ENCODE measurements around the gene ABHD1.

Gene ABHD1

GRCh38 chr2:27174638-27175037, 51.0 kb downstream of the ABHD1 start:
- no peak for TF ChIP-seq FOXP2 (optimal IDR thresholded peaks at IDR 0.05; ENCODE audit: borderline replicate concordance, extremely low read depth, extremely low read length, insufficient read depth)
- no peak for TF ChIP-seq TAF1 (IDR thresholded peaks at IDR 0.05; ENCODE audit: borderline replicate concordance, insufficient read depth, low read length)
- no peak for TF ChIP-seq REST (IDR thresholded peaks at IDR 0.05; ENCODE audit: insufficient read depth in 1 of 2, low read depth in 2 of 2, low read length in 2 of 2)
- no peak for TF ChIP-seq POLR2AphosphoS5 (IDR thresholded peaks at IDR 0.05; ENCODE audit: low read depth, low read length)
- TF ChIP-seq SIN3A (IDR thresholded peaks at IDR 0.05; ENCODE audit: borderline replicate concordance, insufficient read depth, low read length): no peak

GRCh38 chr2:27175330-27175729, 51.7 kb downstream of the ABHD1 start:
- TF ChIP-seq TAF1 (IDR thresholded peaks at IDR 0.05; ENCODE audit: borderline replicate concordance, insufficient read depth, low read length): no peak

- TF ChIP-seq TAF1 (IDR thresholded peaks at IDR 0.05; ENCODE audit: borderline replicate concordance, insufficient read depth, low read length): no peak
- TF ChIP-seq POLR2AphosphoS5 (IDR thresholded peaks at IDR 0.05; ENCODE audit: low read depth, low read length): no peak
- TF ChIP-seq SIN3A (IDR thresholded peaks at IDR 0.05; ENCODE audit: borderline replicate concordance, insufficient read depth, low read length): no peak
- no peak for TF ChIP-seq FOXP2 (optimal IDR thresholded peaks at IDR 0.05; ENCODE audit: borderline replicate concordance, extremely low read depth, extremely low read length, insufficient read depth)
- TF ChIP-seq REST (IDR thresholded peaks at IDR 0.05; ENCODE audit: insufficient read depth in 1 of 2, low read depth in 2 of 2, low read length in 2 of 2): no peak
Observed at GRCh38 chr2:27177441-27178351, 54.1 kb downstream of the ABHD1 start.

- TF ChIP-seq POLR2AphosphoS5 (IDR thresholded peaks at IDR 0.05; ENCODE audit: low read depth, low read length) (no peak), TAF1 (IDR thresholded peaks at IDR 0.05; ENCODE audit: borderline replicate concordance, insufficient read depth, low read length) (no peak), SIN3A (IDR thresholded peaks at IDR 0.05; ENCODE audit: borderline replicate concordance, insufficient read depth, low read length) (no peak), FOXP2 (optimal IDR thresholded peaks at IDR 0.05; ENCODE audit: borderline replicate concordance, extremely low read depth, extremely low read length, insufficient read depth) (no peak), REST (IDR thresholded peaks at IDR 0.05; ENCODE audit: insufficient read depth in 1 of 2, low read depth in 2 of 2, low read length in 2 of 2) (no peak)
Observed at GRCh38 chr2:27178469-27178868, 54.9 kb downstream of the ABHD1 start.

GRCh38 chr2:27179344-27180000, 55.9 kb downstream of the ABHD1 start:
- TF ChIP-seq FOXP2 (optimal IDR thresholded peaks at IDR 0.05; ENCODE audit: borderline replicate concordance, extremely low read depth, extremely low read length, insufficient read depth): no peak
- TF ChIP-seq SIN3A (IDR thresholded peaks at IDR 0.05; ENCODE audit: borderline replicate concordance, insufficient read depth, low read length): no peak
- no peak for TF ChIP-seq POLR2AphosphoS5 (IDR thresholded peaks at IDR 0.05; ENCODE audit: low read depth, low read length)
- no peak for TF ChIP-seq REST (IDR thresholded peaks at IDR 0.05; ENCODE audit: insufficient read depth in 1 of 2, low read depth in 2 of 2, low read length in 2 of 2)
- no peak for TF ChIP-seq TAF1 (IDR thresholded peaks at IDR 0.05; ENCODE audit: borderline replicate concordance, insufficient read depth, low read length)

All from PFSK-1 (cell line).